Endodermal cell (in vitro differentiated cells): ENCODE results near the gene SMIM41. TPM values are rescaled to one million over a fixed set of nuclear protein-coding genes. Genes with fewer than 3 reads are reported as not detected.

Experiments
- DNase-seq: peaks from one replicate; pipeline ENCODE4 v3.0.0-alpha.2; 2017
- H3K27ac ChIP-seq: 2 replicates; pipeline ENCODE4 v1.5.1; 2013; ENCODE audit warnings: mild to moderate bottlenecking, low read depth, low read length, moderate library complexity
- H3K27me3 ChIP-seq: 2 replicates; pipeline ENCODE4 v1.6.1; 2013; ENCODE audit warnings: mild to moderate bottlenecking, low read length, moderate library complexity; ENCODE audit not compliant: insufficient read depth, control insufficient read depth, poor library complexity, severe bottlenecking
- H3K36me3 ChIP-seq: 2 replicates; pipeline ENCODE4 v1.7.0; 2013; ENCODE audit warnings: mild to moderate bottlenecking, low read length, moderate library complexity; ENCODE audit not compliant: control insufficient read depth, insufficient read depth
- H3K4me1 ChIP-seq: one replicate; pipeline ENCODE4 v1.7.0; 2013; ENCODE audit warnings: low read length; ENCODE audit not compliant: control insufficient read depth, insufficient read depth
- H3K4me3 ChIP-seq: 2 replicates; pipeline ENCODE4 v1.5.1; 2013; ENCODE audit warnings: mild to moderate bottlenecking, low read length, moderate library complexity
- H3K9ac ChIP-seq: 2 replicates; pipeline ENCODE4 v1.6.1; 2013; ENCODE audit warnings: mild to moderate bottlenecking, low read length, moderate library complexity; ENCODE audit not compliant: poor library complexity, severe bottlenecking; ENCODE audit errors: extremely low read depth
- H3K9me3 ChIP-seq: 2 replicates; pipeline ENCODE4 v1.6.1; 2013; ENCODE audit warnings: mild to moderate bottlenecking, low read length, moderate library complexity; ENCODE audit not compliant: control insufficient read depth
- H3K27ac Mint-ChIP-seq: 2 replicates; pipeline ENCODE4 v1.8.0; 2020; ENCODE audit warnings: mixed read lengths
- H3K27me3 Mint-ChIP-seq: 2 replicates; pipeline ENCODE4 v1.8.0; 2021; ENCODE audit warnings: mild to moderate bottlenecking, mixed read lengths; ENCODE audit not compliant: insufficient read depth
- H3K36me3 Mint-ChIP-seq: 2 replicates; pipeline ENCODE4 v1.8.0; 2020; ENCODE audit warnings: low read depth, mixed read lengths
- H3K4me1 Mint-ChIP-seq: 2 replicates; pipeline ENCODE4 v1.8.0; 2020; ENCODE audit warnings: mixed read lengths
- H3K4me3 Mint-ChIP-seq: 2 replicates; pipeline ENCODE4 v1.8.0; 2020; ENCODE audit warnings: mild to moderate bottlenecking, moderate library complexity, mixed read lengths
- H3K9me3 Mint-ChIP-seq: 2 replicates; pipeline ENCODE4 v1.8.0; 2020; ENCODE audit warnings: mild to moderate bottlenecking, mixed read lengths
- CTCF ChIP-seq: fragments of 200-600 bp; sonication (generic); conservative IDR thresholded peaks from 2 replicates; pipeline ENCODE4 v1.5.0; 2021; ENCODE audit warnings: antibody characterized with exemption, mild to moderate bottlenecking
- WGBS, 2 experiments: methylation state at CpG; one replicate each; pipeline versions ENCODE4 v1.1.5 to v1.1.7; 2013; ENCODE audit warnings: missing lambda C conversion rate in 2 of 2, mixed read lengths in 1 of 2; ENCODE audit not compliant: insufficient coverage in 1 of 2, insufficient read length in 1 of 2; 5-methylcytosine and 5-hydroxymethylcytosine counted together
- total RNA-seq, 2 donors: library from RNA; stranded (reverse); fragmentation: NEBNext Ultra II Directional in 1 of 2; extraction: Animal tissue kit (Norgen Biotek cat#: 25700) in 1 of 2; gene quantifications; 2 replicates in 1 of 2; 3 replicates in 1 of 2; pipeline ENCODE4 v1.2.1, GENCODE V29; 2021

SMIM41 gene
- total RNA-seq, 2 donors from 2014 or later, result not detected

GRCh38 chr12:52090291-52090690 lies 10.8 kb downstream of the SMIM41 start:
- Histone ChIP-seq H3K27me3 (no peaks in the 10 kb centered on the region), H3K9me3 (no peaks in the 10 kb centered on the region), H3K9ac (no peak overlapping the region), H3K4me3 (no peak overlapping the region), H3K36me3 (no peaks in the 10 kb centered on the region), H3K27ac (no peak overlapping the region), H3K4me1 (no peaks in the 10 kb centered on the region)
- Mint-ChIP-seq H3K36me3 (no peaks in the 10 kb centered on the region), H3K27me3 (peaks cover 14% of the 10 kb centered on the region), H3K27ac (no peak overlapping the region), H3K4me3 (no peak overlapping the region), H3K9me3 (no peaks in the 10 kb centered on the region), H3K4me1 (no peaks in the 10 kb centered on the region)
- TF ChIP-seq CTCF, result no peak
- WGBS, 2 experiments, result 87 to 88% methylated on average over 9 to 10 of the region's 10 CpGs
- no peak for DNase-seq

GRCh38 chr12:52091061-52091460 lies 11.6 kb downstream of the SMIM41 start:
- WGBS, 2 experiments, result 38 to 41% methylated on average over 3 of the region's 3 CpGs
- H3K4me3 Mint-ChIP-seq, result no peak overlapping the region
- H3K9me3 ChIP-seq, result no peaks in the 10 kb centered on the region
- no peak for TF ChIP-seq CTCF
- H3K27me3 Mint-ChIP-seq, result peaks cover 14% of the 10 kb centered on the region
- no peaks in the 10 kb centered on the region for H3K36me3 Mint-ChIP-seq
- no peak overlapping the region for H3K9ac ChIP-seq
- H3K4me1 ChIP-seq, result no peaks in the 10 kb centered on the region
- H3K4me1 Mint-ChIP-seq, result no peaks in the 10 kb centered on the region
- no peak for DNase-seq
- no peaks in the 10 kb centered on the region for H3K27me3 ChIP-seq
- no peak overlapping the region for H3K27ac ChIP-seq
- no peaks in the 10 kb centered on the region for H3K36me3 ChIP-seq
- H3K4me3 ChIP-seq, result no peak overlapping the region
- no peaks in the 10 kb centered on the region for H3K9me3 Mint-ChIP-seq
- no peak overlapping the region for H3K27ac Mint-ChIP-seq

- Histone ChIP-seq H3K27me3 (no peaks in the 10 kb centered on the region), H3K27ac (no peak overlapping the region), H3K9me3 (no peaks in the 10 kb centered on the region), H3K36me3 (no peaks in the 10 kb centered on the region), H3K9ac (no peak overlapping the region), H3K4me3 (no peak overlapping the region), H3K4me1 (no peaks in the 10 kb centered on the region)
- Mint-ChIP-seq H3K36me3 (no peaks in the 10 kb centered on the region), H3K4me1 (no peaks in the 10 kb centered on the region), H3K27ac (no peak overlapping the region), H3K4me3 (no peak overlapping the region), H3K9me3 (no peaks in the 10 kb centered on the region), H3K27me3 (peaks cover 14% of the 10 kb centered on the region)
- no peak for TF ChIP-seq CTCF
- 84 to 89% methylated on average over 8 of the region's 8 CpGs for WGBS, 2 experiments
- DNase-seq, result no peak
Observed at GRCh38 chr12:52091869-52092268, 12.4 kb downstream of the SMIM41 start.
